ENCODE data around the gene CGB5.

DNA sequence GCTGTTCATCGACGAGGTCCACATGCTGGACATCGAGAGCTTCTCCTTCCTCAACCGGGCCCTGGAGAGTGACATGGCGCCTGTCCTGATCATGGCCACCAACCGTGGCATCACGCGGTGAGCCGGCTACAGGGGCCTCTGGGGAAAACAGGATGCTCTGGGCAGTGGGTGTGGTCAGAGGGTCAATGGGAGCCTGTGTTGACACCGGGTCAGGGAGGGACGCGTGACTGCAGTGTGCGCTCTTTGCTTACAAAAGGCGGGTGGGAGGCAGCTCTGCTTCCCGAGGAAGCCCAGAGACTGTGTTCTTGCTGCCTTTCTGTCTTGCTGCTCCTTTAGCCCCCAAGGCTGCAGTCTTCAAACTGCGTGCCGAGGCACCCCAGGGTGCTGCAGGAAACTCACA is 32.5 kb upstream of the CGB5 start:
- TF ChIP-seq FOXM1 (IDR thresholded peaks at IDR 0.05; ENCODE audit: borderline replicate concordance) (no peak), HDGF (IDR thresholded peaks at IDR 0.05; ENCODE audit: borderline replicate concordance) (no peak)

Data from HEK293T (cell line).